Fibroblast of lung (primary cell): ENCODE measurements around the gene PDCD7. TPM values are rescaled to one million over a fixed set of nuclear protein-coding genes. Genes with fewer than 3 reads are reported as not detected.

Source experiments
- DNase-seq, 2 donors: peaks; one replicate each; pipeline versions ENCODE4 v3.0.0 to v3.0.0-alpha.2; 2010; ENCODE audit warnings: low read depth in 2 of 2
- H2AFZ ChIP-seq: 2 replicates; pipeline ENCODE4 v1.5.1; 2012; ENCODE audit warnings: low read length, control low read depth, inconsistent platforms
- H3K27ac ChIP-seq: 2 replicates; pipeline ENCODE4 v1.5.1; 2011; ENCODE audit warnings: low read length, control low read depth; ENCODE audit not compliant: insufficient read depth
- H3K27me3 ChIP-seq: 2 replicates; pipeline ENCODE4 v1.5.1; 2011; ENCODE audit warnings: mild to moderate bottlenecking, low read length; ENCODE audit not compliant: control insufficient read depth, insufficient read depth
- H3K36me3 ChIP-seq: 2 replicates; pipeline ENCODE4 v1.5.1; 2011; ENCODE audit warnings: low read length; ENCODE audit not compliant: control insufficient read depth, insufficient read depth
- H3K4me1 ChIP-seq: 2 replicates; pipeline ENCODE4 v1.5.1; 2011; ENCODE audit warnings: low read length; ENCODE audit not compliant: control insufficient read depth, insufficient read depth; ENCODE audit errors: extremely low read depth
- H3K4me2 ChIP-seq: 2 replicates; pipeline ENCODE4 v1.5.1; 2011; ENCODE audit warnings: low read length, control low read depth; ENCODE audit not compliant: insufficient read depth; ENCODE audit errors: extremely low read depth
- H3K4me3 ChIP-seq, 4 experiments: fragments of 200-600 bp in 1 of 4; sonication (generic) in 1 of 4; replicated peaks in 1 of 4; 2 replicates each; pipeline ENCODE4 v1.5.1; 2011 to 2016; ENCODE audit warnings: low read length in 4 of 4, low read depth in 3 of 4, mild to moderate bottlenecking in 3 of 4, control low read depth in 2 of 4, inconsistent platforms in 1 of 4, mixed read lengths in 1 of 4; ENCODE audit not compliant: insufficient read depth in 1 of 4; ENCODE audit errors: control extremely low read depth in 1 of 4
- H3K79me2 ChIP-seq: 2 replicates; pipeline ENCODE4 v1.5.1; 2012; ENCODE audit warnings: mild to moderate bottlenecking, low read length, inconsistent platforms; ENCODE audit not compliant: control insufficient read depth, insufficient read depth
- H3K9ac ChIP-seq: 2 replicates; pipeline ENCODE4 v1.5.1; 2011; ENCODE audit warnings: mild to moderate bottlenecking, low read length, control low read depth; ENCODE audit not compliant: insufficient read depth
- H3K9me3 ChIP-seq: 2 replicates; pipeline ENCODE4 v1.5.1; 2012; ENCODE audit warnings: low read depth, low read length; ENCODE audit not compliant: control insufficient read depth, insufficient read depth
- H4K20me1 ChIP-seq: 2 replicates; pipeline ENCODE4 v1.5.1; 2011; ENCODE audit warnings: low read length; ENCODE audit not compliant: control insufficient read depth, insufficient read depth; ENCODE audit errors: extremely low read depth
- CTCF ChIP-seq, 2 donors: IDR thresholded peaks in 1 of 2; conservative IDR thresholded peaks in 1 of 2; 1 replicate in 1 of 2; 2 replicates in 1 of 2; pipeline ENCODE4 v1.5.1; 2011 to 2012; ENCODE audit warnings: low read length in 2 of 2, control low read depth in 1 of 2, inconsistent platforms in 1 of 2, low read depth in 1 of 2, mild to moderate bottlenecking in 1 of 2
- EZH2 ChIP-seq: IDR thresholded peaks from 2 replicates; pipeline ENCODE4 v1.5.1; 2012; ENCODE audit warnings: low read length, control low read depth, mild to moderate bottlenecking; ENCODE audit errors: missing control alignments
- polyA plus RNA-seq, 2 donors: library from polyadenylated mRNA; depleted of rRNA in 1 of 2; stranded (reverse) in 1 of 2; unstranded in 1 of 2; fragments of >200 nt; gene quantifications; 2 replicates each; pipeline ENCODE4 v1.2.1, GENCODE V29; 2011 to 2012; ENCODE audit warnings: missing spikeins in 1 of 2
- total RNA-seq: library from RNA; depleted of rRNA; stranded (reverse); fragments of >200 nt; gene quantifications from 2 replicates; pipeline ENCODE4 v1.2.1, GENCODE V29; 2014

Gene PDCD7
- total and polyA plus RNA-seq, 2 donors (not counting 1 experiment from before 2014, with no cell fraction given) = 17.0 to 21.7 TPM

- Histone ChIP-seq H3K79me2 (no peaks in the 10 kb centered on the region), H3K4me2 (no peak overlapping the region), H3K27me3 (no peaks in the 10 kb centered on the region), H3K4me3 (no peak overlapping the region), H3K9me3 (no peaks in the 10 kb centered on the region), H4K20me1 (no peaks in the 10 kb centered on the region), H3K27ac (no peak overlapping the region), H3K36me3 (peaks cover 1% of the 10 kb centered on the region), H2AFZ (no peak overlapping the region), H3K9ac (no peak overlapping the region), H3K4me1 (peaks cover 10% of the 10 kb centered on the region)
- TF ChIP-seq CTCF (conservative IDR thresholded peaks at IDR 0.05 in 1 of 2, IDR thresholded peaks at IDR 0.05 in 1 of 2; ENCODE audit: low read depth in 1 of 2, low read length in 2 of 2) (no peak), EZH2 (no peak)
- no peak for DNase-seq
These were observed 40.5 kb downstream of the PDCD7 start for GRCh38 chr15:65092911-65093792.

GRCh38 chr15:65091946-65092770 is 41.5 kb downstream of the PDCD7 start:
- no peak for TF ChIP-seq EZH2
- TF ChIP-seq CTCF (conservative IDR thresholded peaks at IDR 0.05 in 1 of 2, IDR thresholded peaks at IDR 0.05 in 1 of 2; ENCODE audit: low read depth in 1 of 2, low read length in 2 of 2) = no peak
- H3K79me2 ChIP-seq = no peaks in the 10 kb centered on the region
- H3K4me2 ChIP-seq = no peak overlapping the region
- H3K9ac ChIP-seq = no peak overlapping the region
- no peak overlapping the region for H3K27ac ChIP-seq
- DNase-seq = no peak
- H3K4me1 ChIP-seq = peaks cover 12% of the 10 kb centered on the region
- H3K9me3 ChIP-seq = no peaks in the 10 kb centered on the region
- H4K20me1 ChIP-seq = no peaks in the 10 kb centered on the region
- no peak overlapping the region for H3K4me3 ChIP-seq
- no peaks in the 10 kb centered on the region for H3K27me3 ChIP-seq
- H3K36me3 ChIP-seq = no peaks in the 10 kb centered on the region
- H2AFZ ChIP-seq = no peak overlapping the region

- no peak for TF ChIP-seq EZH2
- no peak for TF ChIP-seq CTCF (conservative IDR thresholded peaks at IDR 0.05 in 1 of 2, IDR thresholded peaks at IDR 0.05 in 1 of 2; ENCODE audit: low read depth in 1 of 2, low read length in 2 of 2)
- no peak overlapping the region for H3K27ac ChIP-seq
These were observed 44.3 kb downstream of the PDCD7 start for GRCh38 chr15:65089206-65089824.

More at GRCh38 chr15:65089206-65089824, 44.3 kb downstream of the PDCD7 start:
- Histone ChIP-seq H2AFZ (no peak overlapping the region), H3K9me3 (no peaks in the 10 kb centered on the region), H3K36me3 (no peaks in the 10 kb centered on the region), H3K79me2 (no peaks in the 10 kb centered on the region), H3K27me3 (no peaks in the 10 kb centered on the region), H3K4me1 (peaks cover 20% of the 10 kb centered on the region), H3K4me3 (no peak overlapping the region), H3K9ac (no peak overlapping the region), H3K4me2 (peak overlapping the region; percentile 45), H4K20me1 (no peaks in the 10 kb centered on the region)
- peak in 1 of 2 donors; percentile 92 for DNase-seq
